ENCODE results near the gene FBXO27. TPM values are rescaled to one million over a fixed set of nuclear protein-coding genes. Genes with fewer than 3 reads are reported as not detected.
A peak's percentile ranks its signal among the peaks of the same experiment; 100 is the strongest.
"Not testable (repeated sequence)": the region's sequence is repeated elsewhere in the genome, so short reads cannot be mapped to it uniquely, and the experiment has no call there.

The FBXO27 gene, protein sequence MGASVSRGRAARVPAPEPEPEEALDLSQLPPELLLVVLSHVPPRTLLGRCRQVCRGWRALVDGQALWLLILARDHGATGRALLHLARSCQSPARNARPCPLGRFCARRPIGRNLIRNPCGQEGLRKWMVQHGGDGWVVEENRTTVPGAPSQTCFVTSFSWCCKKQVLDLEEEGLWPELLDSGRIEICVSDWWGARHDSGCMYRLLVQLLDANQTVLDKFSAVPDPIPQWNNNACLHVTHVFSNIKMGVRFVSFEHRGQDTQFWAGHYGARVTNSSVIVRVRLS
- total RNA-seq: 5.8 and 5.9 TPM in 2 replicates

- peak; percentile 8 for DNase-seq (ENCODE audit: low read depth)
Observed at GRCh38 chr19:39032063-39032918, at the start of gene FBXO27. TSS of gene FBXO27 (minus strand) at chr19:39032549. CDS start at chr19:39032227, 322 bp downstream.

DNA sequence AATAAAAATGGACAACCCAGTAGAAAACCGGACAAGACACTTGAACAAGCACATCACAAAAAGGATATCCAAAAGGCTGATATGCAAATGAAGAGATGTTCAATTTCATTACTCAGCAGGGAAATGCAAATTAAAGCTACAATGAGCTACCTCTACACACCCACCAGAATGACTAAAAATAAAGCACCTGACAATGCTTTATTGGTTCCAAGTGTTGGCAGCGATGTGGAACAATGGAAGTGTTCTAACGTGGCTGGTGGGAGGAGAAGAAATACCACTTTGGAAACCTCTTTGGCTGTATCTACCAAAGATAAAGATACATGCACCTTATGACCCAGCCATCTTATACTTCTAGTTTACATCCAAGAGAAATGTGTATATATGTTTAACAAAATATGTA is 48.1 kb upstream of the FBXO27 start:
- peak; percentile 30 for DNase-seq (ENCODE audit: low read depth)

DNA sequence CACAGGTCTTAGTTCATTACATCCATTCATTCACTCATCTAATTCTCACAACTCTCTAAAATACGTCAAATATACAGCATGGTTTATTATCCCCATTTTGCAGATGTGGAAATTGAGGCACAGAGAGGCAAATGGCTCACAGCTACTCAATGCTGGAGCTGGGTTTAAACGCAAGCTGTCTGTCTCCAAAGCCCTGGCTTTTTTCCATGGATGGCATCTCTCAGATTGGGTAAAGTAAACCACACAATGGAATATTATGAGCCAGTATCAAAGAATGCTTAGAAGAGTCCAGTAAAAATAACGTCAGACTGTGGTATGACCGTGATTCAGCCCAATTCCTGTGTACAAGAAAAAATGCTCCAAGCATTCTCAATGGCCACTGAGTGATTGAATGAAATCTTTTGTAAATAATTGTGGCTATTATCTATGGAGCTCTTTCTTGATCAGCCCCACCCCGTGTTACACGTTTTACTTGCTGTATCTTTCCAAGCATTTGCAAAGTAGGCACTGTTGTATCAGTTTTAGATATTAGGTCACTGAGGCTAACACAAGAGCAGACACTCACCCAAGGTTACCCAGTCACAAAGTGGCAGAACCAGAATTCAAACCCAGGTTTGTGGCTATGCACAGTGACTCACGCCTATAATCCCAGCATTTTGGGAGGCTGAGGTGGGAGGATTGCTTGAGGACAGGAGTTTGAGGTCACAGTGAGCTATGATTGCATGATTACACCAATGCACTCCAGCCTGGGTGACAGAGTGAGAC is 46.3 kb upstream of the FBXO27 start:
- peak; percentile 96 for DNase-seq (ENCODE audit: low read depth)

DNA sequence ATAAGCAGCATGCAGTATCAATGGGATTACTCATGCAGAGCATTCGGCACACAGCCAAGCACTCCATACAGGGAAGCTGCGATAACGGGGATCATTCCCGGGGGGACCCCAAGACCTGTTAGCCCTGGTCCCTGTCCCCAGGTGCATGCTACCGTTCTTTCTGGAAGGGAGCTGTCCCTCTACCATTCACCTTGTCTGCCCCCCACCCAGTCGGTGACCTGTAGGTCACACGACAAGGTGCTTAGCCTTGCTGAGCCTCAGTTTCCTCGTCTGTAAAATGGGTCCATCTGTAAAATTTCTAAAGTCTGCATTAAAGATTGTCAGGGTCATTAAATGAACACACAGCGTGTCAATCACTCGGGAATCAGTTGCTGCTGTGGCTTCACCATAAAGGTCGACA is 45.0 kb upstream of the FBXO27 start:
- no peak for DNase-seq (ENCODE audit: low read depth)

DNA sequence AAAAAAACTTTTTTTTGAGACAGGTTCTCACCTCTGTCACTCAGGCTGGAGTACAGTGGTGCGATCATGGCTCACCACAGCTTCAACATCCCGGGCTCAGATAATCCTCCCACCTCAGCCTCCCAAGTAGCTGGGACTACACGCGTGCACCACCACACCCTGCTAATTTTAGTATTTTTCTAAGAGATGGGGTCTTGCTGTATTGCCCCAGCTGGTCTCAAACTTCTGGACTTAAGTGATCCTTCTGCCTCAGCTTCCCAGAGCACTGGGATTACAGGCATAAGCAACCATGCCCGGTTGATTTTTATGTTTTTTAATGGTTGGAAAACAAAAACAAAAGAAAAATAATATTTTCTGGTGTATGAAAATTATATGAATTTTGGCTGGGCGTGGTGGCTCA is 42.6 kb upstream of the FBXO27 start:
- no peak for DNase-seq (ENCODE audit: low read depth)

- no peak for DNase-seq (ENCODE audit: low read depth)
Observed at GRCh38 chr19:39074205-39074692, 41.9 kb upstream of the FBXO27 start.

- DNase-seq (ENCODE audit: low read depth): peak; percentile 52
Observed at GRCh38 chr19:39070888-39071287, 38.5 kb upstream of the FBXO27 start.

GRCh38 chr19:39068259-39068658 is 35.9 kb upstream of the FBXO27 start:
- not testable (repeated sequence) for DNase-seq (ENCODE audit: low read depth)

DNA sequence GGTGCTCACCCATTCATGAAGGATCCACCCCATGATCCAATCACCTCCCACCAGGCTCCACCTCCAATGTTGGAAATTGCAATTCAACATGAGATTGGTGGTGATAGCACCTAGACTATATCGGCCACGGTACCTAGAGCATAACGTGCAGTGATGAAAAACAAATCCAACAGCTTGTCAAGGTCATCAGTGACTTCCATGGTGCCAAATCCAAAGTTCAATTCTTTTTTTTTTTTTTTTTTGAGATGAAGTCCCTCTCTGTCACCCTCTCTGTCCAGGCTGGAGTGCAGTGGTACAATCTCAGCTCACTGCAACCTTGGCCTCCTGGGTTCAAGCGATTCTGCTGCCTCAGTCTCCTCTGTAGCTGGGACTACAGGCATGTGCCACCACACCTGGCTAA is 34.8 kb upstream of the FBXO27 start:
- DNase-seq (ENCODE audit: low read depth): no peak

- no peak for DNase-seq (ENCODE audit: low read depth)
Observed at GRCh38 chr19:39065928-39066327, 33.6 kb upstream of the FBXO27 start.

- DNase-seq (ENCODE audit: low read depth): no peak
Observed at GRCh38 chr19:39064405-39064804, 32.1 kb upstream of the FBXO27 start.

DNA sequence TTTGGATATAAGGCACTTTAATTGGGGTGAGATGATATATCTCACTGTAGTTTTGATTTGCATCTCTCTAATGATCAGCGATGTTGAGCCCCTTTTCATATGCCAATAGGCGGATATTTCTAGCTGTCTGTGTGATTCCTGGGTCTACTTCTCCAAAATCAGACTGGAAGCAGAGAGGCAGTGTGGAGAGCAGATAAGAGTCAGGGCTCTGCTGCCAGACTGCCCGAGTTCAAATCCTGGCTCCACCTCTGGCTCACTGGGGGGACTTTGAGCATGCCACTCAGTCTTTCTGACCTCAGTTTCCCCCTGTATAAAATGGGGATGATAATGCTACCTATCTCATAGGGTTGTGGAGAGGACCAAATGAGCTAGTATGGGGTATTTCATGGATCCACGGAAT is 27.8 kb upstream of the FBXO27 start:
- no peak for DNase-seq (ENCODE audit: low read depth)

DNA sequence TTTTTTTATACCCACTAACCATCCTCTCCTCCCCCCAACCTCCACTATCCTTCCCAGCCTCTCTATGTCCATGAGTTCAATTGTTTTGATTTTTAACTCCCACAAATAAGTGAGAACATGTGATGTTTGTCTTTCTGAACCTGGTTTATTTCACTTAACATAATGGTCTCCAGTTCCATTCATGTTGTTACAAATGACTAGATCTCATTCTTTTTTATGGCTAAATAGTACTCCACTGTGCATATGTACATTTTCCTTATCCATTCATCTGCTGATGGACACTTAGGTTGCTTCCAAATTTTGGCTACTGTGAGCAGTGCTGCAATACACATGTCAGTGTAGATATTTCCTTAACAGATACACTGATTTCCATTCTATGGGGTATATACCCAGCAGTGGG is 27.0 kb upstream of the FBXO27 start:
- no peak for DNase-seq (ENCODE audit: low read depth)

- DNase-seq (ENCODE audit: low read depth): peak; percentile 33
Observed at GRCh38 chr19:39057615-39058014, 25.3 kb upstream of the FBXO27 start.

GRCh38 chr19:39054091-39054470 is 21.7 kb upstream of the FBXO27 start:
- DNase-seq (ENCODE audit: low read depth): no peak

GRCh38 chr19:39053276-39054090 is 21.1 kb upstream of the FBXO27 start:
- no peak for DNase-seq (ENCODE audit: low read depth)

- no peak for DNase-seq (ENCODE audit: low read depth)
Observed at GRCh38 chr19:39052846-39053245, 20.5 kb upstream of the FBXO27 start.

DNA sequence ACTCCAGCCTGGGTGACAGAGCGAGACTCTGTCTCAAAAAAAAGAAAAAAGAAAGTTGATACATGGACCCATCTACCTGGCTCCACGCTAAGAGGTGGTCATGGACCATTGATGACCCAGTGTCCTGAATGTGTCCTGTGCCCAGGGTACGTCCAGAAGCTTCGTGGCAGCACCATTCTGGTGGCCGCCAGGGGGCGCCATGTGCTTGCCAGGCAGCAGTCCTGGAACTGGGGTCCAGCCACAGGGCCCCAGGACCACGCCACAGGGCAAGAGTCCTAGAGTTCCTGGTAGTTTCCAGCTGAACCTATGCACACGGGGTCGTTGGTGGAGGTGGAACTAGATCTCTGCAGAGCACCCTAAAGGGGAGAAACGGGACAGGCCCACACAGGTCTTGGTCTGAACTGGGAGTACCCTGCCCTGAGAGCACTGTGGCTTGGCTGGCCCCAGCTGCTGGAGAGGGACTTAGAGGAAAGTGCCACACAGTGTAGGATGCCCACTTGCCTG is 19.9 kb upstream of the FBXO27 start:
- no peak for DNase-seq (ENCODE audit: low read depth)

DNA sequence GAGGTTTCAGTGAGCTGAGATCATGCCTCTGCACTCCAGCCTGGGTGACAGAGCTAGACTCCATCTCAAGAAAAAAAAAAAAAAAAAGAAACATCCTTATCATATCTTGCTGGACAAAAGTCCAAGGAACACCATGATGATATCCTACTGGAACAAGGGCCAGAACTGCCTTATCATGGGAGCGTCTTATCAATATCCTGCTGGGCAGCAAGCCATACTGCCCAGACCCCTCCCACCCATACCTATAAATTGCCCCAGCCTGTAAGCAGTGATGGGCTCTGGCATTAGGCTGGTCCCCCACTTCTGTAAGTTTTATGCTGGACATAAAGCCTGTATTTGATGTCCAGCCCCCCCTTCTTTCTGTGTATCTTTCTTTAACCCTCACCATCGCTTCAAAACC is 14.7 kb upstream of the FBXO27 start:
- DNase-seq (ENCODE audit: low read depth): no peak

DNA sequence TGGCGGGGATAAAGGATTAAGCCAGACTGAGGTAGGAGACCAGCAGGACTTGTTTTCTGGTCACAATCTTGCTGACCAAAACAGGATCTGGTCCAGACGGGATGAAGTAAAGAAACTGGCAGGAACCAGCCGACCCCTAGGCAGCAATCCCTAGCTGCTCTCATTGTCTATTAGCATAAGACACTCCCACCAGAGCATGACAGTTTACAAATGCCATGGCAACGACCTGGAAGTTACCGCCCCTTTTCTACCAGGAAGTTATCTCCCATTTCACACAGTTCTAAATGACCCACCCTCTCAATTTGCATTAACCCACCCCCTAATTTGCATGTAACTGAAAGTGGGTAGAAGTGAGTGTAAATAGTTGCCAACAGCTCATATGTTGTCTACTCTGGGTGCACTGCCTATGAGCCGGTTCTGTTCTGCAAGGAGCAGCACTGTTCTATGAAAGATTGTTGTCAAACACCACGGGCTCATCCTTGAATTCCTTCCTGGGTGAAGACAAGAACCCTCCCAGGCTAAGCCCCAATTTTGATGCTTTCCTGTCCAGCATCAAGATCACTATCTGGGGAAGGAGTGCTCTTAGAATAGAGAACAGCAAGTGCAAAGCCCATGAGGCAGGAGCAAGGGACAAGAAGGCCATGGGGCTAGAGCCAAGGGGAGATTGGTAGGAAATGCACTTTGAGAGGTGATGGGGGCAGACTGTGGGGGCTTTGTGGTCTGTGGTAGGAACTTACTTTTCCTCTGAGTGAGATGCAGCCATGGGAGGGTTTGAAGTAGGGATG is 13.9 kb upstream of the FBXO27 start:
- peak; percentile 85 for DNase-seq (ENCODE audit: low read depth)
